ENCODE results near the gene BCL10. TPM values are rescaled to one million over a fixed set of nuclear protein-coding genes. Genes with fewer than 3 reads are reported as not detected.

BCL10 gene
- total RNA-seq, 4 donors from 2014 or later, result 14.9 to 24.0 (median 19.5) TPM

- no peak for TF ChIP-seq CTCF (IDR thresholded peaks at IDR 0.05; ENCODE audit: low read depth)
These were observed 32.0 kb downstream of the BCL10 start for GRCh38 chr1:85244271-85245061.

- no peak for TF ChIP-seq CTCF (IDR thresholded peaks at IDR 0.05; ENCODE audit: low read depth)
These were observed 33.1 kb downstream of the BCL10 start for GRCh38 chr1:85243372-85243771.

- no peak for TF ChIP-seq CTCF (IDR thresholded peaks at IDR 0.05; ENCODE audit: low read depth)
These were observed 35.8 kb downstream of the BCL10 start for GRCh38 chr1:85240643-85241042.

- no peak for TF ChIP-seq CTCF (IDR thresholded peaks at IDR 0.05; ENCODE audit: low read depth)
These were observed 36.2 kb downstream of the BCL10 start for GRCh38 chr1:85240174-85240601.

GRCh38 chr1:85237613-85238012 lies 38.8 kb downstream of the BCL10 start:
- TF ChIP-seq CTCF (IDR thresholded peaks at IDR 0.05; ENCODE audit: low read depth), result no peak

- no peak for TF ChIP-seq CTCF (IDR thresholded peaks at IDR 0.05; ENCODE audit: low read depth)
These were observed 46.0 kb downstream of the BCL10 start for GRCh38 chr1:85230305-85230977.

- no peak for TF ChIP-seq CTCF (IDR thresholded peaks at IDR 0.05; ENCODE audit: low read depth)
These were observed 46.8 kb downstream of the BCL10 start for GRCh38 chr1:85229574-85230097.

Data from subcutaneous adipose tissue (tissue), 4 donors.